Heart right ventricle (tissue), 16 donors: Measurements from ENCODE around the gene RXYLT1. TPM values are rescaled to one million over a fixed set of nuclear protein-coding genes. Genes with fewer than 3 reads are reported as not detected.

Experiments
- ATAC-seq, 8 donors: fragments of 200-7000 bp; cut with Tn5 transposase; one replicate each; pipeline ENCODE4 v1.9.1; 2020; ENCODE audit warnings: mild to moderate bottlenecking in 8 of 8, moderate library complexity in 8 of 8, moderate number of reproducible peaks in 1 of 8
- DNase-seq, 2 donors: peaks; one replicate each; pipeline ENCODE4 v3.0.0-alpha.2; 2020
- H3K27ac ChIP-seq, 10 donors: fragments of 200-600 bp; sonication (generic) in 2 of 10; one replicate each; pipeline versions ENCODE4 v1.5.0 to v1.8.0; 2020 to 2022; ENCODE audit warnings: mild to moderate bottlenecking in 3 of 10
- H3K27me3 ChIP-seq, 7 donors: fragments of 200-600 bp; one replicate each; pipeline ENCODE4 v1.8.0; 2021 to 2022; ENCODE audit warnings: mild to moderate bottlenecking in 2 of 7
- H3K36me3 ChIP-seq, 9 donors: fragments of 200-600 bp; sonication (generic) in 1 of 9; one replicate each; pipeline versions ENCODE4 v1.5.0 to v1.8.0; 2020 to 2022; ENCODE audit warnings: mild to moderate bottlenecking in 2 of 9
- H3K4me1 ChIP-seq, 9 donors: fragments of 200-600 bp; sonication (generic) in 1 of 9; one replicate each; pipeline versions ENCODE4 v1.5.0 to v1.8.0; 2020 to 2022; ENCODE audit warnings: mild to moderate bottlenecking in 4 of 9
- H3K4me3 ChIP-seq, 10 donors: fragments of 200-600 bp; sonication (generic) in 2 of 10; one replicate each; pipeline versions ENCODE4 v1.5.0 to v1.8.0; 2020 to 2022; ENCODE audit warnings: mild to moderate bottlenecking in 7 of 10, moderate library complexity in 2 of 10
- H3K9me3 ChIP-seq, 11 donors: fragments of 200-600 bp in 10 of 11; sonication (generic) in 2 of 11; one replicate each; pipeline versions ENCODE4 v1.5.0 to v1.8.0; 2013 to 2022; ENCODE audit warnings: mild to moderate bottlenecking in 2 of 11, control low read depth in 1 of 11, moderate library complexity in 1 of 11
- WGBS, 2 donors: extraction: QIAGEN DNeasy Blood & Tissue Kit; methylation state at CpG; one replicate each; pipeline ENCODE4 v1.1.7; 2013; ENCODE audit warnings: inconsistent platforms in 1 of 2; 5-methylcytosine and 5-hydroxymethylcytosine counted together
- intact Hi-C, 10 donors: fragments of 100-400 bp; cut with DNase I; formaldehyde crosslinking; loops; one replicate each; pipeline versions ENCODE4 v1.11.1 to v1.14.2; 2022
- polyA plus RNA-seq, 2 donors: library from polyadenylated mRNA; stranded (reverse); fragments of 200-250 nt; gene quantifications; one replicate each; pipeline ENCODE4 v1.2.3, GENCODE V29; 2013
- total RNA-seq, 10 donors: library from RNA; stranded (reverse); fragmentation: NEBNext Ultra II Directional in 3 of 10; extraction: Animal tissue kit (Norgen Biotek cat#: 25700) in 3 of 10; gene quantifications; one replicate each; pipeline versions ENCODE4 v1.2.1 to v1.2.4, GENCODE V29; 2021 to 2023
- TF ChIP-seq, protein P1 (sequence below), 9 donors: fragments of 200-600 bp; sonication (generic) in 2 of 9; IDR thresholded peaks; one replicate each; pipeline versions ENCODE4 v1.5.0 to v1.8.0; 2021 to 2022; ENCODE audit warnings: antibody characterized with exemption in 9 of 9, mild to moderate bottlenecking in 5 of 9, moderate library complexity in 1 of 9
- donor health status: Arrhythmogenic right ventricular cardiomyopathy.
- donor health status: ischemic (EF 13 %, LVEDD 7.1; RV severe dilation, severe dysfunction).
- donor health status: healthy with polysubstance abuse.
- donor health status: DM: no; HTN: yes; CAD: no.
- donor health status: DM: no; HTN: no; CAD: no.
- donor health status: ischemic (EF 25% LVEDD 6.9; RV normal size, moderate dysfunction).
- donor health status: ischemic (EF 25% LVEDD 5.7; RV mildly dilated, moderate dysfunction).
- donor health status: healthy.
- donor health status: DM: yes; HTN: yes; CAD: no.
- donor health status: Ischemic cardiomyopathy.
- donor health status: ischemic (EF 35%, LVEDD 5.7; RV mildly dilated, moderate dysfunction).
- donor health status: nonischemic (EF 11% LVEDD 7.7; RV severe dilation, severe dysfunction).
- donor health status: DM: yes; HTN: yes; CAD: no.
- donor health status: PGD.
- donor health status: ischemic (EF 29% LVEDD 5.4; RV normal size, mild dysfunction).
- donor health status: nonischemic (EF 23%, LVEDD 6.1; RV moderate dilation, normal function).

The RXYLT1 gene
- total and polyA plus RNA-seq, 12 donors: 5.1 to 20.8 (median 16.8) TPM

DNA sequence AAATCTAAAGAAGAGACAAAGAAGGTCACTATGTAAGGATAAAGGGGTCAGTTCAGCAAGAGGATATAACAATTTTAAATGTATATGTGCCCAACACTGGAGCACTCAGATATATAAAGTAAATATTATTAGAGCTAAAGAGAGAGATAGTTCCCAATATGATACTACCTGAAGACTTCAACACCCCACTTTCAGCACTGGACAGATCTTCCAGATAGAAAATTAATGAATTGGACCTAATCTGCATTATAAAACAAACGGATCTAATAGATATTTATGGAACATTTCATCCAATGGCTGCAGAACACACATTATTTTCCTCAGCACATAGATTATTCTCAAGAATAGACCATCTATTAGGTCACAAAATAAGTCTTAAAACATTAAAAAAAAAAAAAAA, 40.7 kb downstream of the RXYLT1 start:
- Histone ChIP-seq H3K27me3 (peaks cover 0 to 22% (median 0%) of the 10 kb centered on the region in 7 donors), H3K27ac (no peak overlapping the region), H3K4me3 (no peak overlapping the region), H3K9me3 (peaks cover 0 to 14% (median 0%) of the 10 kb centered on the region in 11 donors), H3K36me3 (no peaks in the 10 kb centered on the region), H3K4me1 (peaks cover 0 to 6% (median 0%) of the 10 kb centered on the region in 9 donors)
- TF ChIP-seq, protein P1, sequence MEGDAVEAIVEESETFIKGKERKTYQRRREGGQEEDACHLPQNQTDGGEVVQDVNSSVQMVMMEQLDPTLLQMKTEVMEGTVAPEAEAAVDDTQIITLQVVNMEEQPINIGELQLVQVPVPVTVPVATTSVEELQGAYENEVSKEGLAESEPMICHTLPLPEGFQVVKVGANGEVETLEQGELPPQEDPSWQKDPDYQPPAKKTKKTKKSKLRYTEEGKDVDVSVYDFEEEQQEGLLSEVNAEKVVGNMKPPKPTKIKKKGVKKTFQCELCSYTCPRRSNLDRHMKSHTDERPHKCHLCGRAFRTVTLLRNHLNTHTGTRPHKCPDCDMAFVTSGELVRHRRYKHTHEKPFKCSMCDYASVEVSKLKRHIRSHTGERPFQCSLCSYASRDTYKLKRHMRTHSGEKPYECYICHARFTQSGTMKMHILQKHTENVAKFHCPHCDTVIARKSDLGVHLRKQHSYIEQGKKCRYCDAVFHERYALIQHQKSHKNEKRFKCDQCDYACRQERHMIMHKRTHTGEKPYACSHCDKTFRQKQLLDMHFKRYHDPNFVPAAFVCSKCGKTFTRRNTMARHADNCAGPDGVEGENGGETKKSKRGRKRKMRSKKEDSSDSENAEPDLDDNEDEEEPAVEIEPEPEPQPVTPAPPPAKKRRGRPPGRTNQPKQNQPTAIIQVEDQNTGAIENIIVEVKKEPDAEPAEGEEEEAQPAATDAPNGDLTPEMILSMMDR (IDR thresholded peaks at IDR 0.05): no peak
- 81 to 84% methylated on average over 1 of the region's 1 CpG for WGBS, 2 donors
- intact Hi-C loops: loop anchor here in 1 of 10 donors (10.0 kb wide), 1 partner anchor 564 kb away; no protein-coding TSS in a partner anchor
- ATAC-seq (no peak), DNase-seq (no peak)

DNA sequence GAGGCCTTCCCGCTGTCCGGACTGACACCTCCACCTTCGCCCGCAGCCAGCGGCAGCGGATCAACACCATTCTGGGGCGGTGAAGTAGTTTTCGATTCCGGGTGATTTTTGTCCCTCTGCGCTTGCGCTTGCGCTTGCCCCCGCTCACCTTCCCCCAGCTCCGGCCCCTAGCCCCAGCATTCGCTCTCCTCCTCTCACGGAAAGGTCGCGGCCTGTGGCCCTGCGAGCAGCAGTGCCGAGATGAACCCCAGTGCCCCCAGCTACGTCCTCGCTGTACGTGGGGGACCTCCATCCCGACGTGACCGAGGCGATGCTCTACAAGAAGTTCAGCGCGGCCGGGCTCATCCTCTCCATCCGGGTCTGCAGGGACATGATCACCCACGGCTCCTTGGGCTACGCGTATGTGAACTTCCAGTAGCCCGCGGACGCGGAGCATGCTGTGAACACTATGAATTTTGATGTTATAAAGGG, 42.1 kb downstream of the RXYLT1 start:
- Histone ChIP-seq H3K27me3 (peaks cover 0 to 22% (median 0%) of the 10 kb centered on the region in 7 donors), H3K4me1 (peaks cover 0 to 6% (median 0%) of the 10 kb centered on the region in 9 donors), H3K27ac (no peak overlapping the region), H3K4me3 (peak overlapping the region; percentile 5 to 57 (median 52)), H3K9me3 (peaks cover 0 to 14% (median 0%) of the 10 kb centered on the region in 11 donors), H3K36me3 (no peaks in the 10 kb centered on the region)
- WGBS, 2 donors: 12 to 21% methylated on average over 38 of the region's 38 CpGs
- DNase-seq: peak in 1 of 2 donors; percentile 13
- peak; percentile 28 to 61 (median 46) for ATAC-seq
- TF ChIP-seq, protein P1 (IDR thresholded peaks at IDR 0.05): no peak
- intact Hi-C loops: loop anchor here in 1 of 10 donors (10.0 kb wide), 1 partner anchor 563 kb away; no protein-coding TSS in a partner anchor

DNA sequence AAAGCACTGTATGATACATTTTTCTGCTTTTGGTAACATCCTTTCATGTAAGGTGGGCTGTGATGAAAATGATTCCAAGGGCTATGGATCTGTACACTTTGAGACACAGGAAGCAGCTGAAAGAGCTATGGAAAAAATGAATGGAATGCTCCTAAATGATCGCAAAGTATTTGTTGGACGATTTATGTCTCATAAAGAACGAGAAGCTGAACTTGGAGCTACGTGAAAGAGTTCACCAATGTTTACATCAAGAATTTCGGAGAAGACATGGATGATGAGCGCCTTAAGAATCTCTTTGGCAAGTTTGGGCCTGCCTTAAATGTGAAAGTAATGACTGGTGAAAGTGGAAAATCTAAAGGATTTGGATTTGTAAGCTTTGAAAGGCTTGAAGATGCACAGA, 42.6 kb downstream of the RXYLT1 start:
- intact Hi-C loops: loop anchor here in 1 of 10 donors (10.0 kb wide), 1 partner anchor 562 kb away; no protein-coding TSS in a partner anchor
- TF ChIP-seq, protein P1 (IDR thresholded peaks at IDR 0.05): no peak
- peaks cover 0 to 14% (median 0%) of the 10 kb centered on the region in 11 donors for H3K9me3 ChIP-seq

DNA sequence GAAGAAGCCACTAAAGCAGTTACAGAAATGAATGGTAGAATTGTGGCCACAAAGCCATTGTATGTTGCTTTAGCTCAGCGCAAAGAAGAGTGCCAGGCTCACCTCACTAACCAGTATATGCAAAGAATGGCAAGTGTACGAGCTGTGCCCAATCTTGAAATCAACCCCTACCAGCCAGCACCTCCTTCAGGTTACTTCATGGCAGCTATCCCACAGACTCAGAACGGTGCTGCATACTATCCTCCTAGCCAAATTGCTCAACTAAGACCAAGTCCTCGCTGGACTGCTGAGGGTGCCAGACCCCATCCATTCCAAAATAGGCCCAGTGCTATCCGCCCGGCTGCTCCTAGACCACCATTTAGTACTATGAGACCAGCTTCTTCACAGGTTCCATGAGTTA, 43.3 kb downstream of the RXYLT1 start:
- no peak overlapping the region for H3K4me3 ChIP-seq
- DNase-seq (no peak), ATAC-seq (no peak)
- H3K4me1 ChIP-seq: peaks cover 0 to 6% (median 0%) of the 10 kb centered on the region in 9 donors
- TF ChIP-seq, protein P1 (IDR thresholded peaks at IDR 0.05): no peak
- H3K9me3 ChIP-seq: peaks cover 0 to 14% (median 0%) of the 10 kb centered on the region in 11 donors
- H3K27ac ChIP-seq: no peak overlapping the region
- WGBS, 2 donors: 94% methylated on average over 6 of the region's 6 CpGs
- intact Hi-C loops: loop anchor here in 1 of 10 donors (10.0 kb wide), 1 partner anchor 562 kb away; no protein-coding TSS in a partner anchor
- H3K36me3 ChIP-seq: no peaks in the 10 kb centered on the region
- peaks cover 0 to 22% (median 0%) of the 10 kb centered on the region in 7 donors for H3K27me3 ChIP-seq

More for the DNA sequence above, 42.6 kb downstream of the RXYLT1 start:
- Histone ChIP-seq H3K4me3 (peak overlapping the region in 8 of 10 donors; percentile 35 to 57 (median 53)), H3K27ac (no peak overlapping the region), H3K27me3 (peaks cover 0 to 22% (median 0%) of the 10 kb centered on the region in 7 donors), H3K4me1 (peaks cover 0 to 6% (median 0%) of the 10 kb centered on the region in 9 donors), H3K36me3 (no peaks in the 10 kb centered on the region)
- 78 to 79% methylated on average over 6 of the region's 6 CpGs for WGBS, 2 donors
- DNase-seq (no peak), ATAC-seq (peak in 1 of 8 donors; percentile 6)
